ENCODE measurements around the gene PRKCH.
A peak's percentile ranks its signal among the peaks of the same experiment; 100 is the strongest.

The PRKCH gene

DNA sequence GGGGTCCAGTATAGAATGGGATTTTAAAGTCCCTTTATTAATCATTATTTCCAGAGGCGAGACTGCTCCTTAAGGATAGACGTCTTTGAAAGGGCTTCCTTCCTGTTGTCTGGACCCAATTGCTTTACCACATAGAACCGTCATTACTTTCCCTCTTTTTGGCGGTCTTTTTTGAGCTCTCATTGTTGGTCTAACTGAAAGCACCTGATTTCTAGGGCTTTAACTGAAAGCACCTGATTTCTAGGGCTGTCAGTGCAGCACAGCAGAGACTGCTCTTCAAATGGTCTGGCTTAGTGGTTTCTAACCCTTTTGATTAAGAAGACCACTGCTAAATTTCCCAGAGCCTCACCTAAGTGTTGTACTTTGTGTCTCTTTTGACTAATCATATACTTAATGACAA is 95.8 kb downstream of the PRKCH start:
- no peak overlapping the region for H3K27ac ChIP-seq
- no peaks in the 10 kb centered on the region for H3K27me3 ChIP-seq
- intact Hi-C loops (cut with DNase I; ENCODE audit: low total_unique reads) = no loop called here
- H3K36me3 ChIP-seq = no peaks in the 10 kb centered on the region
- no peaks in the 10 kb centered on the region for H3K9me3 ChIP-seq
- TF ChIP-seq, protein P1, sequence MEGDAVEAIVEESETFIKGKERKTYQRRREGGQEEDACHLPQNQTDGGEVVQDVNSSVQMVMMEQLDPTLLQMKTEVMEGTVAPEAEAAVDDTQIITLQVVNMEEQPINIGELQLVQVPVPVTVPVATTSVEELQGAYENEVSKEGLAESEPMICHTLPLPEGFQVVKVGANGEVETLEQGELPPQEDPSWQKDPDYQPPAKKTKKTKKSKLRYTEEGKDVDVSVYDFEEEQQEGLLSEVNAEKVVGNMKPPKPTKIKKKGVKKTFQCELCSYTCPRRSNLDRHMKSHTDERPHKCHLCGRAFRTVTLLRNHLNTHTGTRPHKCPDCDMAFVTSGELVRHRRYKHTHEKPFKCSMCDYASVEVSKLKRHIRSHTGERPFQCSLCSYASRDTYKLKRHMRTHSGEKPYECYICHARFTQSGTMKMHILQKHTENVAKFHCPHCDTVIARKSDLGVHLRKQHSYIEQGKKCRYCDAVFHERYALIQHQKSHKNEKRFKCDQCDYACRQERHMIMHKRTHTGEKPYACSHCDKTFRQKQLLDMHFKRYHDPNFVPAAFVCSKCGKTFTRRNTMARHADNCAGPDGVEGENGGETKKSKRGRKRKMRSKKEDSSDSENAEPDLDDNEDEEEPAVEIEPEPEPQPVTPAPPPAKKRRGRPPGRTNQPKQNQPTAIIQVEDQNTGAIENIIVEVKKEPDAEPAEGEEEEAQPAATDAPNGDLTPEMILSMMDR (IDR thresholded peaks at IDR 0.05) = no peak
- peaks cover 0 to 26% (median 21%) of the 10 kb centered on the region in 4 donors for H3K4me1 ChIP-seq
- no peak overlapping the region for H3K4me3 ChIP-seq
- no peak for DNase-seq

DNA sequence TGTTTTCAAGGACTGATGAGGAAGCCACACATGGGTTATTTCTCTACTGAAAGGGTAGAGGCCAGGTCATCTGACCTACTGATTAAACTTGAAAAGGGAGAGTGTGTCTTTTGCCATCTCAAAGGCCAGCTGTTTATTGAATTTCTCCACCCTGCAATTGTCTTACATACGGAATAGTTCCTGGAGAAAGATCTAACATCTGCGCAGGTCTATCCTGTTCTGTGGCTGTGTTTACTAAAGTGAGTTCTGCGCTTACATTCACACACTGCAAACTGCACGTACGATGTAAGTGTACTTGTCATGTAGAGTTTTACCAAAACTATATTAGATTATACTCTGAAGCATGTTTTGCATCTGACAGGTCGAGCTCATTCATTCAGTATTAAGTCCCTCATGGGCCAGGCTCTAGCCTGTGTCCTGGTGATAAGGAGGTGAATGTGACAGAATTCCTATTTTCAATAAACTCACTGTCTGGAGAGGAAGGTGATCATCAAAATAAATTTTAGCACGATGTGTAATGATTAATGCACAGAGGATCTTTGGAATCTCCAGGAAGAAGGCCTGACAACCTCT is 96.6 kb downstream of the PRKCH start:
- H3K4me3 ChIP-seq = no peak overlapping the region
- TF ChIP-seq, protein P1 (IDR thresholded peaks at IDR 0.05) = no peak
- DNase-seq = no peak
- H3K27ac ChIP-seq = no peak overlapping the region
- intact Hi-C loops (cut with DNase I; ENCODE audit: low total_unique reads) = no loop called here
- H3K9me3 ChIP-seq = no peaks in the 10 kb centered on the region
- H3K27me3 ChIP-seq = no peaks in the 10 kb centered on the region
- H3K4me1 ChIP-seq = peaks cover 0 to 26% (median 21%) of the 10 kb centered on the region in 4 donors
- H3K36me3 ChIP-seq = no peaks in the 10 kb centered on the region

DNA sequence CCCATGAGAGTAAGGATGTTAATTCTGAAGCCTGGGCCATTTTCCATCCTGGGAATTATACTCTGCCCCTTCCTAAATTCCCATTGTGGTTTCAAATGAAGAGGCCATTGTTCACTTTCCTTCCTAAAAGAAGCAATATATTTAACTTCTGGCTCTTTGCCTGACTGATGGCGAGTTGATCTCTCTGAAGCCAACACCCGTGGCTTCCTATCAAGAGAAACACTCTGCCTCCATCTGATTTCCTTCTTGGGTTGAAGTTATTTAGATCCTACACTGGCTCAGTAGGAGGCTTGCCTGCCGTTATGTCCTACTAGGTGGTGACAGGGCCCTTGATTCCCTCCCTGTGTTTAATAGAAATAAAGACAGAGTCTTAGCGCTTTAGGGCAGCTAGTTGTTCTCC is 97.4 kb downstream of the PRKCH start:
- H3K4me1 ChIP-seq = peaks cover 0 to 26% (median 21%) of the 10 kb centered on the region in 4 donors
- intact Hi-C loops (cut with DNase I; ENCODE audit: low total_unique reads) = no loop called here
- H3K9me3 ChIP-seq = no peaks in the 10 kb centered on the region
- no peak overlapping the region for H3K4me3 ChIP-seq
- no peaks in the 10 kb centered on the region for H3K36me3 ChIP-seq
- DNase-seq = no peak
- peak overlapping the region; percentile 24 to 28 for H3K27ac ChIP-seq
- TF ChIP-seq, protein P1 (IDR thresholded peaks at IDR 0.05) = no peak
- no peaks in the 10 kb centered on the region for H3K27me3 ChIP-seq

DNA sequence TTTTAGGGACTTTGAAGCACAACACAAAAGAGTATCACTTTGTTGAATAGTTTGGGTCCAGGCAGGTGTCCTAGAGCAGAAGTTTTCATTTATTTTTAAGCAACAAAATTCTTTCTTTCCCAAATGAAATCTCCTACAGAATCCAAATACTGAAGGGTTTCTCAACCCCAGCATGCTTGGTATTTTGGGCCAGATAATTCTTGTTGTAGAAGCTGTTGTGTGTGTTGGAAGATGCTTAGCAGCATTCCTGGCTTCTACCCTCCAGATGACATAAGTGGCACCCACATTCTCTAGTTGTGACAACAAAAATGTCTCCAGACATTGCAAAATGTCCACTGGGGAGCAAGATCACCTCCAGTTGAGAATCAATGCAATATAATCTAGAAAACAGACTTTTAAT is 97.8 kb downstream of the PRKCH start:
- intact Hi-C loops (cut with DNase I; ENCODE audit: low total_unique reads) = no loop called here

DNA sequence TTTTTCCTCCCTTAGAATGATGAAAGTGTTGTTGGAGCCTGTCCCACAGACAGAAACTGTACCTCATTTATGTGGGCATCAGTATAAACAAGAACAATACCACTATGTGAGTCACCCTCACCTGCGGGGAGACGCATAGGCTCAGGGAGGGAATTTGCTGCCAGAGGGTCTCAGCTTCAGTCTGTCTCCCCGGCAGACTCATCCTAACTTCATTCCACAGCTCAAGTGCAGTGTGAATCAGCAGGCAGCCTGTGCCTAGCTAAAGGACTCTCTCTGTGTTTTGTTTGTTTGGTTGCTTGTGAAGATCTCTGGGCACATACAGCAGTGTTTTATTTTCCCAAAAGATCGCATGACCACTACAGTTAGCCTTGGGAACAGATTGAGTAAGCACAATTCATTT is 98.9 kb downstream of the PRKCH start:
- H3K27ac ChIP-seq = no peak overlapping the region
- peaks cover 0 to 26% (median 21%) of the 10 kb centered on the region in 4 donors for H3K4me1 ChIP-seq
- H3K4me3 ChIP-seq = no peak overlapping the region
- no peaks in the 10 kb centered on the region for H3K9me3 ChIP-seq
- H3K27me3 ChIP-seq = no peaks in the 10 kb centered on the region
- no peaks in the 10 kb centered on the region for H3K36me3 ChIP-seq
- DNase-seq = no peak
- intact Hi-C loops (cut with DNase I; ENCODE audit: low total_unique reads) = no loop called here
- TF ChIP-seq, protein P1 (IDR thresholded peaks at IDR 0.05) = no peak

More for the DNA sequence above, 97.8 kb downstream of the PRKCH start:
- TF ChIP-seq, protein P1 (IDR thresholded peaks at IDR 0.05) = no peak
- H3K27ac ChIP-seq = peak overlapping the region; percentile 24 to 28
- H3K36me3 ChIP-seq = no peaks in the 10 kb centered on the region
- H3K4me1 ChIP-seq = peaks cover 0 to 26% (median 21%) of the 10 kb centered on the region in 4 donors
- H3K4me3 ChIP-seq = no peak overlapping the region
- H3K9me3 ChIP-seq = no peaks in the 10 kb centered on the region
- DNase-seq = no peak
- no peaks in the 10 kb centered on the region for H3K27me3 ChIP-seq

All from tibial artery (tissue), 4 donors.